Activated T-cell treated with anti-CD3 and anti-CD28 coated beads, Interleukin-2, amount 50 U/mL, for 48 hours (primary cell): Measurements from ENCODE around the gene OR2V2.
"Not testable (repeated sequence)": the region's sequence is repeated elsewhere in the genome, so short reads cannot be mapped to it uniquely, and the experiment has no call there.

Experiments
- DNase-seq, 2 experiments: peaks; one replicate each; pipeline ENCODE4 v3.0.0-alpha.2; 2020

Gene OR2V2

DNA sequence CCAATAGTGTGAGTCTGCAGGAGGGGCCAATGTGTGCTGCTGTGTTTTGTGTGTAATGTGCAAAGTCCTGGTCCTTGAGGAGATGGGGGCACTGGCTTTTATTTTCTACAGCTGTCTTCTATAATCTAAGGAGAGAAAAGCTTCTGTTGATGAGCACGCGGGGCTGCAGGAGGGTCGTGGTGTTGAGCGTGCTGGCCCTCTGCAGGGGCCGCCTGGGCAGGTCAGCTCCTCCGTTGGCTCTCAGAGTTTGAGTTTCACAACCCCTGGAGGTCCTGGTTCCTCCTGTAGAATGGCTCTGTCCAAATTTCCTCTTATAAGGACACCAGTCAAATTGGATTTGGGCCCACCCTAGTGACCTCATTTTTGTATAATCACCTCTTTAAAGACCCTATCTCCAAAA lies 29.0 kb upstream of the OR2V2 start:
- no peak for DNase-seq

DNA sequence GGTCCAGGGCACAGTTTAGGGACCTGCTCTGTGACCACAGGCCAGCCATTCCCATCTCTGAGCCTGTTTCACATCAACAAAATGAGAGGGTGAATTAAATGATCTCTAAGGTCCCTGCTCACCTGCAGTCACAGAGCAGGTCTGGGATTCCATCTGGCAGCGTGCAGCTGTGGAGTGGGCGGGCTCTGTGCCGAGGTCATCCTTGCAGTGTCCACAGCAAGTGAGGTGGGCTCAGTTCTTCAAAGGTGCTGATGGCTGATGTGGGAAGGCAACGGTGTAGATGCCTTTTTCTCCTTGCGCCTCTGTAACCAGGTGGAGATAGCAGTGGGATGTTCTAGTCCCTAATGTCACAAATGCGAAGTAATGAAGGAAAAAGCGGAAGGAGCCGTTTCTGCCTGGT lies 28.3 kb upstream of the OR2V2 start:
- DNase-seq = no peak

DNA sequence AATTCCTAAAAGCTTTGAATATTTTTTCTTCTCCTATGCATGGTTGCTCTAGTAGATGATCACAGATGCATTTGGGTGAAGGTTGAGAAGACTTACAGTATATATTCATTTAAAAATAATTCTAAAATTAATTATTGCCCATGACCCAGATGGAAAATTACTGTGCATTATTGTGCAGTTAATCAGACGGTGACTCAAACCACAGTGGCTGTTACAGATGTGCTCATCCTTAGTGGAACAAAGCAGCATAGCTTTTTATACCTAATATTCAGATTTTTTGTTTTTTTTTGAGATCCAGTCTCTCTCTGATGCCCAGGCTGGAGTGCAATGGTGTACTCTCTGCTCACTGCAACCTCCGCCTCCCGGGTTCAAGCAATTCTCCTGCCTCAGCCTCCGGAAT lies 27.1 kb upstream of the OR2V2 start:
- no peak for DNase-seq

DNA sequence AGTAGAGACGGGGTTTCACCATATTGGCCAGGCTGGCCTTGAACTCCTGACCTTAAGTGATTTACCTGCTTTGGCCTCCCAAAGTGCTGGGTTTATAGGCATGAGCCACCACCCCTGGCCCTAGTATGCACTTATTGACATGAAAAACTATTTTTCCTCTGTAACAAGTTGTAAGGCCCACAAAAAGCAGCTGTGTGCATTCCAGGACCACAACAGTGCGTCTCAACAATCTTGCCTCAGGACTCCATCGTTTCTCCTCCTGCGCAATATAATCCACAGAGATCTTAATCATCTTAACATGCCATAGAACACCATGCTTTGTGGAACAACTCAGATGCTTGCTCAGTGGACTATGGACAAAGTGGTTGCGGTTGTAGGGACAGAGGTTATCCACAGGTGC lies 26.6 kb upstream of the OR2V2 start:
- DNase-seq = no peak

GRCh38 chr5:181121675-181122561 lies 25.5 kb upstream of the OR2V2 start:
- DNase-seq = no peak

DNA sequence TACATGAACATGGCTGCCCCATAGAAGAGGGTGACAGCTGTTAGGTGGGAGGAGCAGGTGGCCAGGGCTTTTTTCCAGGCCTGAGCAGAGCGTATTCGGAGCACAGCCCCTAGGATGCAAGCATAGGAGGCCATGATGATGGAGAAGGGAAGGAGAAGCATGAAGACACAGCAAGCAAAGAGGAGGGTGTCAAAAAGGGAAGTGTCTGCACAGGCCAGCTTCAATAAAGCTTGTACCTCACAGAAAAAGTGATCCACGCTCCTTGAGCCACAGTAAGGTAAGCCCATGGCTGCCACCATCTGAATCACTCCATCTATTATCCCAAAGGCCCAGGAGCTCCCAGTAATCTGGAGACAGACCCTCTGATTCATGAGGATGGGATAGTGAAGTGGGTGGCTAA lies 22.9 kb upstream of the OR2V2 start:
- DNase-seq = no peak

DNA sequence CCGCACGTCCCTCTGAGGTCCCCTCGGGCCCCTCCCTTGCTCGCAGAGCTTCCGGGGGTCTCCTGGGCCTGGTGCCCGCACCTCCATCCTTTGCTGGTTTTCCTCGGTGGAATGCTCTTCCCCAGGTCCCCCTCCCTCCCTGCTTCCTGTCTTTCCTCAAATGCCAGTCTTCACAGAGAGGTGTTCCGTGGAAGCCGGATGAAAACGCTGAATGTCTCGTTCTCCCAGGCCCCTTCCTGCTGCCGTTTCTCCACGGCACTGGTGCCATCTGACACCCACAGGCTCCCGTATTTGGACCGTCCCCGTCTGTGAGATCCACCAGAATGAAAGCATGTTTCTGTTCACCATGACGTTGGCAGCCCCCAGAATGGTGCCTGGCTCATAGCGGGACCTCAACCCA lies 20.5 kb upstream of the OR2V2 start:
- DNase-seq = no peak

GRCh38 chr5:181127456-181127855 lies 19.9 kb upstream of the OR2V2 start:
- no peak for DNase-seq

- DNase-seq = no peak
Measured at GRCh38 chr5:181127907-181128626, 19.3 kb upstream of the OR2V2 start.

DNA sequence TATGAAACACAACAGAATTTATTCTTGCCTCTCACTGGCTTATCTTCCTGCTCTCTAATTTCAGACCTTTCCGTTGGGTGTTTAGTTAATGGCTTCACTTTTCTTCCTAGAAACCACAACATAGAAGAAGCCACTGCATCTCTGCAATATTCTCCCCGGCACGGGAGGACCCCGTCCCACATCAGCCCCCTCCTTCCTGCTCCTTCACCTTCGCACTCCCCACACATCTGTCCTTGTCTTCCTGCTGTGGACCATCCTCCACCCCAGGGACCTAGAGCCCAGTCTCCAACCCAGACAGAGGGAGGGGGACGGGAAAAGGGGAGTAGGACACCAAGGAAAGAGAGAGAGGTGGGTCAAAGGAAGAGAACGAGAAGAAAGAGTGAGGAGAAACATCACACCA lies 17.8 kb upstream of the OR2V2 start:
- no peak for DNase-seq

- DNase-seq = not testable (repeated sequence)
Measured at GRCh38 chr5:181130081-181130480, 17.3 kb upstream of the OR2V2 start.

- DNase-seq = no peak
Measured at GRCh38 chr5:181130832-181131496, 16.4 kb upstream of the OR2V2 start, which contains the start of gene OR2V1. Gene OR2V1 (minus strand): TSS chr5:181131169. CDS start chr5:181125304, 5,865 bp downstream.

GRCh38 chr5:181131514-181131913 lies 15.9 kb upstream of the OR2V2 start:
- DNase-seq = no peak

DNA sequence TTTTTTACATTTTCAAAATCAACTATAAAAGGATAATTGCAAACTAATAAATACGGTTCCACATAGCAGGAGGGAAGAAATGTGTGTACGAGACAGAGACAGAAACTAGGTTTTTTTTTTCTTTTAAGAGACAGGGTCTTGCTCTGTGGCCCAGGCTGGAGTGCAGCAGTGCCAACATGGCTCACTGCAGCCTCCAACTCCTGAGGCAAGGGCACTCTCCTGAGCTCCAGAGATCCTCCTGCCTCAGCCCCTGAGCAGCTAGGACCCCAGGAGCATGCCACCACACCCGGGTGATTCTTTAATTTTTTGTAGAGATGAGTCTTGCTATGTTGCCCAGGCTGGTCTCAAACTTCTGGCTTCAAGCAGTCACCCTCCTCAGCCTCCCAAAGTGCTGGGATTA lies 14.3 kb upstream of the OR2V2 start:
- no peak for DNase-seq

- DNase-seq = no peak
Measured at GRCh38 chr5:181133610-181134231, 13.7 kb upstream of the OR2V2 start.

- no peak for DNase-seq
Measured at GRCh38 chr5:181134259-181134658, 13.1 kb upstream of the OR2V2 start.

DNA sequence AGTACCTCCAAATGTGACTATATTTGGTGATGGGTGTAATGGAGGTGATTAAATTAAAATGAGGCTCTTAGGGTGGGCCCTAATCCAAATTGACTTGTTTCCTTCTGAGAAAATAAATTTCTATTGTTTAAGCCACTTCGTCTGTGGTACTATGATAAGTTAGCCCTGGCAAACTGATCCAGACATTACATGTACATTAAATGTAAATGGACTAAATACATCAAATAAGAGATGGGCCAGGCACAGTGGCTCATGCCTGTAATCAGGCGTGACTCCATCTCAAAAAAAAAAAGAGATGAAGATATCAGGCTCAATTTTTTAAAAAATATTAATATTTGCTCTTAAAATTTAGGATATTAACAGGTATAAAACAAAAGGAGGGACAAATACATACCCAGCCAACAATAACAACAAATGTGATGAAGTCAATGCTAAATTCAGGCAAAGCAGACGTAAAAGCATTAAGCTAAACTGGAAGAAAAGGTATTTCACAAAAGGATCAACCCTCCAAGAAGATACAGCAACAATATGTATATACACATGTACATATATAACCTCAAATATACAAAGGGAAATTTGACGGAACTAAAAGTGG lies 10.9 kb upstream of the OR2V2 start:
- no peak for DNase-seq

GRCh38 chr5:181138258-181138657 lies 9.1 kb upstream of the OR2V2 start:
- DNase-seq = no peak

DNA sequence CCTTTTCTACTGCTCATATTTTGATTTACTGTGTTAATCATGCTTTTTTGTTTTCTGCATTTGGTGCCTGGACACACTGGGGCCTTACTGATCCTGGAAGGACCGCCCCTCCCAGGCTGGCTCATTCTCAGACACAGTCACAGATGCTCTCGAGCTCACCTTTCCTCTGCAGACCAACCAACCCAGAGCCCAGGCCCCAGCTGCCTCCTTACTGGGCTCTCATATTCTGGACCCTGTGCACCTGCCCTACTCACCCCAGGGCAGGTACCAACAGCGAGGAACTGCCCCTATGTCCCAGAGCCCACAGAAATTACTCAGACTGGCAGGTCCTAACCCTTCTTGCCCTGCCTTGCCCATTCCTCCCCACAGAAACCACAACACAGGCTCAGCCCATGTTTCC lies 6.6 kb upstream of the OR2V2 start:
- no peak for DNase-seq

DNA sequence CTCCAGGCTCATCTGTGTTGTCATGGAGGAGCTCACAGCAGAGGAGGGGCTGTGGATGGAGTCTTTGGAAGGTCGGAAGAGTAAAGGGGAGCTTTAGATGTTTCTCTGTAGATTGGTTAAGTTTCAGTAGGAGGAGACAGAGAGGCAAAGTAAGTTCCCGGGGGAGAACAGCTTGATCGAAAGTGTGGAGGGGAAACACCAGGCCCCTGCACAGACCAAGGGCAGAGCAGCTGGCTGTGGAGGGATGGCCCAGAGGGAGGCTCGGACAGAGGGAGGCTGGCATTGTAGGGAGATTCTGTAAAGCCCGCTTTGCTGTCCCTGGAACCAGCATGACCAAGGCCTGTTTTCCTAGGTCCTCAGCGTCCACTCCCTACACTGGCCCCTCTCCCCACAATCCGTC lies 5.3 kb upstream of the OR2V2 start:
- DNase-seq = no peak

DNA sequence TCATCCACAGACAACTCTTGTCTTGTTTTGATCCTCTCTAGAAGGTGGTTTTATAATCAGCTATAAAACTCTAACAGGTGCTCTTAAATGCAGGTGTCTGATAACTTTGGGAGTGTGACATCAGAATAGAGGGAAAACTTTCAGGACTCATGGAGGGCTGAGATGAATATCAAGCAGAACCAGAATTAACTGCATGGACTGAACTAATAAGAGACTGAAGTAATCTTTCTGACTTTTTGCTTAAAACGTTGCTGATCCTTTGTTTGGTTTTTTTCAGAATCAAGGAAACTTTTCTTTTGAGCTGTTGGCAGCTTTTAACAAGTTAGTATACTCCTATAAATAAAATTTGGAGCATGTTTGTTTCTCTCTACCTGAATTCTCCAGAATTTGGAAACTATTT lies 2.3 kb upstream of the OR2V2 start:
- no peak for DNase-seq

DNA sequence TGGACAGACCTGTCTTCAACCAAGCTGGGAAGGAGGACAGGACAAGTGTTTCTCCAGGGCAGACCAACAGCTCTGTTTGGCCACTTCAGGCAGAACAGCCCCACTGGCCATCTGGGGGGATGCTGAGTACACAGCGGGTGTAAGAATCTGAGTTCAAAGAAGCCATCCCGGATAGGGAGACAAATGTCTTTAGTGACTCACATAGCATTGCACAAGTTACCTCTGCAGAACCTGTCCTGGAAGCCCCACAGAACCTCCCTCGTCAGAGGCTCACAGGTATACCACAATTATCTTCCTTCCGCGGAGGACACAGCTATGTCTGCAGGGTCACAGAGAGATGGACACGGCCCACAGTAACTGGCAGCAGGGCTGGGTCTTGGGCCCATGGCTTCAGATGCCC lies 2.0 kb downstream of the OR2V2 start:
- no peak for DNase-seq
